NCI-H128 (cell line): ENCODE measurements around the gene PDE10A.
"Not testable (repeated sequence)": the region's sequence is repeated elsewhere in the genome, so short reads cannot be mapped to it uniquely, and the experiment has no call there.

ENCODE experiments used
- DNase-seq: peaks from one replicate; lab custom pipeline; 2025; ENCODE audit not compliant: unreplicated experiment; lab: John Stamatoyannopoulos, UW

Gene PDE10A

DNA sequence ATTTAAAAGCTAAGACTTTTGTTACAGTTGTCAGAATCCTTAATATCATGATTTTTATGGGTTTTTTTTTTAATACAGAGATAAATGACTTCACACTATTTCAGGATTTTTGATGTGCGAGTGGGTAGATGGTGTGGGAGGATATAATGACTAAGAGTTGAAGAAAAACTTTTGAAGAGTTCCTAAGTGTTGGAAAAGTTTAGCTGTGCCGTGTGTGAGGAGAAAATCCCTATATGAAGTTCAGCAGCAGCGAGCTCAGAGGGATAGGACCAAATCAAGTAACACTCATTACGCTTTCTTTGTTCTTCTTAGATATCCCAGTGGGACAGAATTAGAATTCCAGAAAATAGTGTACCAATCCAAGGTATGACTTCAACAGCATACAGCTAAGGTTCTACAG is 34.1 kb downstream of the PDE10A start:
- DNase-seq: no peak

DNA sequence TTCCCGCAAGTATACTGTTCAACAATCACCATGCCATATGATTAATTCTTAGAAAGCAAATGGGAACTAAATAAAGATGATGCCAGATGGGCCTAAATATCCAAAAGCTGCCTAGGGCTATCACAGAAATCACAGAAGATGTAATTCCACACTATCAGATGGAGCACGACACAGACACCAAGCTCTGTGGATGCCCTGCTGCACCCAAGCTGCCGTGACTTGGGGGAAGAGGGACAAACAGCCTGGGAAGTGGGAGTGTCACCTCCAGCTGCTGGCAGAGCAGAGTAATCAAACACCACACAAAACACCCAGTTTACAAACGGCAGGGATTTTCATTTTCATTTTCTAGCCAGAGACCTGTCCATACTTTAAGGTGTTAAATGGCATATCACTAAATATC is 35.7 kb downstream of the PDE10A start:
- no peak for DNase-seq

DNA sequence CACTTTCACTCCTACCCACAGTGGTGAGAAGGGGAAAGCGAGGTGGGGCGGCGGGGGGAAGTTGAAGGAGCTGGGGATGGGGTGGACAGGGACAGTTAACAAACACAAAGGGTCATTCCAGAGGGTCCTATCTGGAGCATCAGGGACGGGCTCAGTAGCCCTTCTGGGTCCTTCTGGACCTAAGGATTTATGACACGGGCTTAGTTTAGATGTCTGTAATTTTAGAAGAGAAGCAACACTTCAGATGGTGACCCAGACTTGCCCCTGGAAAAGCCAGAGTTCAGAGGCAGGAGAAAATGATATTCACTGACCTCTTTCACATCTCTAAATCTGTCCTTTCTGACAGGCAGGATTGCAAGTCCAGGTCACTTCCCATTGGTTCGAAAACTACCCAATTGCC is 36.3 kb downstream of the PDE10A start:
- no peak for DNase-seq

DNA sequence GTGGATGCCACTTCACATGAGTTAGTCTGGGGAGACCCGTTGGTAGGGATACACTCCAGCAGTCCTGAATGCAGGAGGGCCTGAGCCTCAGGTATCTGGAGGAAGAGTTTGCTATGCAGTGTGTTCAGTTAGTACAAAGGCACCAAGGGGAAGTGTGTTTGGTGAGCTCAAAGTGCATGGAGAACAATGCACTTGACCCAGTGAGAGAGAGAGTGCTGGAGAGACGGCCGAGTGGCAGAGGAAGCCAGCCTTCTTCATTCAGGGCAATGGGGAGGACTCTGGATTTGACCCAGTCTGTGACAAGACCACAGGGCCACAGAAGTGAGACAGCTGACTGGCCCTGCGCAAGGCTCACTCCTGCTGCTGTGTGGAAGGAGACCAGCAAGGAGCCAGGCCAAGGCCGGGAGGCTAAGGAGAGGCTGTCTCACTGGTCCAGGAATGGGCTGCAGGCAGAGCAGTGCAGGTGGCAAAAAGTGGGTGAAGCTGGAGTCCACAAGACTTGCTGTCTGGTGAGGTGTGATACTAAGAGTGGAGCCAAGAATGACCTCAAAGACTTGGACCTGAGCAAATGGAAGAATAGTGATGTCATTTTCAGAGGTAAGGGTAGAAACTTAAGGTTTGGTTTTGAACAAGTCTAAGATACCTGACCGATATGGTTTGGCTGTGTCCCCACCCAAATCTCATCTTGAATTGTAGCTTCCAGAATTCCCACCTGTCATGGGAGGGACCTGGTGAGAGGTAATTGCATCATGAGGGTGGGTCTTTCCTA is 38.0 kb downstream of the PDE10A start:
- no peak for DNase-seq

DNA sequence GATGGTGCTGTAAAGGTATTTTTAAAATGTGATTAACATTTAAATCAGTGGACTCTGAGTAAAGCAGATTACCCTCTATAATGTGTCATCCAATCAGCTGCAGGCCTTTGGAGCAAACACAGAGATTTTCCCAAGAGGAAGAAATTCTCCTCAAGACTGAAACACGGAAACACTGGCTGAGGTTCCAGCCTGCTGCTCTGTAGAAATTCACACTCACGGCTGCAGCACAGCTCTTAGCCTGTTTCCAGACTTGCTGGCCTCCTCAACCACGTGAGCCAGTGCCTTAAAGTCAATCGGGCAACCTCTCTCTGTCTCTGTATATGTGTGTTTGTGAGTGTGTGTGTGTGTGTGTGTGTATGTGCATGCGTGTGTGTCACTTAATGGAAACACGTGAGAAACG is 41.1 kb downstream of the PDE10A start:
- no peak for DNase-seq

DNA sequence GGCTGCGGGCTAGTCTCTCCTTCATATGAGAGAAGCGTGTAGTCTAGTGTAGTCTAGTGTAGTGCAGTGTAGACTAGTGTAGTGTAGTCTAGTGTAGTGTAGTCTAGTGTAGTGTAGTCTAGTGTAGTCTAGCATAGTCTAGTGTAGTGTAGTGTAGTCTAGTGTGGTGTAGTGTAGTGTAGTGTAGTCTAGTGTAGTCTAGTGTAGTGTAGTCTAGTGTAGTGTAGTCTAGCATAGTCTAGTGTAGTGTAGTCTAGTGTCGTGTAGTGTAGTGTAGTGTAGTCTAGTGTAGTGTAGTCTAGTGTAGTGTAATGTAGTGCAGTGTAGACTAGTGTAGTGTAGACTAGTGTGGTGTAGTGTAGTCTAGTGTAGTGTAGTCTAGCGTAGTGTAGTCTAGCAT is 44.1 kb downstream of the PDE10A start:
- DNase-seq: not testable (repeated sequence)

DNA sequence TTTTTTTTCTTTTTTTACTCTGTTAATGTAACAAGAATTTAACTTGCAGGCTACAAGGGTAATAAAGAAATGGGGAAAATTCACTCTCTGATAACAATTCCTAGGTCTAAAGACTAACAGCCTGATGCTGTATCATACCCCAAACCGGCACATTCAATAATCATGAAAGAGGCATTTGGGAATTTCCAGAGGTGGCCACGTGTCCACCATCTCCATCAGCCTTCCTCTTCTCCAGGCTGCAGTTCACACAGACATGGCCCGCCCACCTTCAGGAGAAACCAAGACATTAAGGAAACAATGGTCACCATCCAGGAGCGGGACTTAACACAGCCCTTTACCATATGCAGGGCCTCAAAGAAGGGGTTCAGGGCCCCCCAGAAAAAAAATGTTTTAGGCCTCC is 44.8 kb downstream of the PDE10A start:
- no peak for DNase-seq

DNA sequence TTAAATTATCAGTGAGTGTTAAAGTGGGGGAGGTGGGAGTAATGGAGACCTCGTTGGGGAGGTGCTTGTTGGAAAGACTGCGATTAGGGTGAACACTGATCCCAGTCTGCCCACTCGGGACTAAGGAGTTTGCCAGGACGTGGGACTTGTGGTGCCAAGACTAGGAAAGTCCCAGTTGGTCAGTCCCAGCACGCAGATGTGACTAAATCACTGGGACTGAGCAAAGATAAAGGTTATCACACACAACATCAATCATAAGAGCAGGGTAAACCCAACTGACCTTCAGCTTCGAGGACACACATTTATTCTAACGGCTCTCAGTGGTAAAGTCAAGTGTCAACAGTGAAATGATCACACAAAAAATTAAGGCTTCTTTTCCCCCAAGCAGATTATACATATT is 45.5 kb downstream of the PDE10A start:
- DNase-seq: no peak

DNA sequence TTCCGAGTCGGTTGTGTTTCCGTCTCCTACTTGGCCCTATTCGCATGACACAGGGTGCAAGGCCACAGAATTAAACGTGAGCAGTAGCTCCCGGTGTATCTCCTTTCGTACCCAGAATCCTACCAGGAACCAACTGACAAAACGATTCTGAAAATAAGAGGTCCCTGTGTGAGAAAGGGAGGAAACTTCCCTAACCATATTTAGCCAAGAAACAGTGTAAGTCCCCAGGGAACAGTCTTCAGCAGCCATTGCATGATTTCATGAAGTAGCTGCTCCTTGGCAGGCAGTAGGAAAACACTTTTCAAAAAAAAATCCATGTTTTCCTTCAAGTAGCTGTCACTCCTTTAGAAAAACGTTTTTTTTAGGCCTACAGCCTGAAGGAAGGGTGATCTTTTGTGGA is 46.9 kb downstream of the PDE10A start:
- no peak for DNase-seq

DNA sequence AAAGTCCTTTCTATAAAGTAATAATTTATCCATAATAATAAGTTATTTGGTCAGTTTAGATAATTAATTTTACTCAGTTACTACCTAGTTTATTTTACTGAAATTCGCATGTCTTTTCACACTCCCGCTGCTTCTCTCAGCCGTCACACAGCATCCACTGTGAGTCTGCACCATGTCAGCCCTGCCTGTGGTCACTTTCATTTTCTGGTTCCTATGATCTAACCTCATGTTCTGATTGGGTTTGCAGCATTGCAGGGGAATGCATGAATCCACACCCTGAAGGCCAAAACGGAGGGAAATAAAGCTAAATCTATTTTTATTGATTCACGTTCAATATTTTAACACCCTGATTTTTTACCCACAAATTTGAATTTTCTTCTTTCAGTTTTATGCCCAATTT is 47.4 kb downstream of the PDE10A start:
- no peak for DNase-seq

DNA sequence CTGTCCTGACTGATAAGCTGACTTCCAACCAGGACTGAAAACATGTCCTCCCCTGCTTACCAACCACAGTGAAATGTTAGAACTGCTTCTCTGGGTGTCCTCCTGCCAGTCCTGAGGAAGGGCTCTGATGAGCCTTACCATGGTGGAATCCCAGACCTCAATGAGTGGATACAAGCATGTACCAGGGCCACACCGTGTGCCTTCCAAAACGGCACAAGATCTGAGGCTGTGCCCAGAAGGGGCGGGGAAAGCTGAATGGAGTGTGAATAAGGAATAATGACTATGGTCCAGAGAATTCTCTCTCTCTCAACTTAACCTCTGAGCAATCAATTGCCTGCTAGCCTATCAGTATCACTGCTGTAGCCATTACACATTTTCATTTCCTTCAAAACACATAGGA is 51.7 kb downstream of the PDE10A start:
- DNase-seq: no peak

DNA sequence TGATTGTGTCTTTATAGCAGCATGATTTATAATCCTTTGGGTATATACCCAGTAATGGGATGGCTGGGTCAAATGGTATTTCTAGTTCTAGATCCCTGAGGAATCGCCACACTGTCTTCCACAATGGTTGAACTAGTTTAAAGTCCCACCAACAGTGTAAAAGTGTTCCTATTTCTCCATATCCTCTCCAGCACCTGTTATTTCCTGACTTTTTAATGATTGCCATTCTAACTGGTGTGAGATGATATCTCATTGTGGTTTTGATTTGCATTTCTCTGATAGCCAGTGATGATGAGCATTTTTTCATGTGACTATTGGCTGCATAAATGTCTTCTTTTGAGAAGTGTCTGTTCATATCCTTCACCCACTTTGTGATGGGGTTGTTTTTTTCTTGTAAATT is 54.5 kb downstream of the PDE10A start:
- DNase-seq: not testable (repeated sequence)

DNA sequence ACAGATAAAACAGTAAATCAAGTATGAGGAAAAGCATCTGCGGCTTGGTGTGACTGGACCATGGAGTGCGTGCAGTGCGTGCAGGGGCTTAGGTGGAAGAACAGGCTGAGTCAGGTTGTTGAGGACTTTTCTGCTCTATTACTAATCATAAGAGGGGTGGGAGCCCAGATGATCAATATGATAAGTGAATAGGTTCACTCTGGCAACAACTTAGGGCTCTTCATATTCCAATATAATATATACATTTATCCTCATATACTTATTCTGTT is 56.4 kb downstream of the PDE10A start:
- DNase-seq: no peak

DNA sequence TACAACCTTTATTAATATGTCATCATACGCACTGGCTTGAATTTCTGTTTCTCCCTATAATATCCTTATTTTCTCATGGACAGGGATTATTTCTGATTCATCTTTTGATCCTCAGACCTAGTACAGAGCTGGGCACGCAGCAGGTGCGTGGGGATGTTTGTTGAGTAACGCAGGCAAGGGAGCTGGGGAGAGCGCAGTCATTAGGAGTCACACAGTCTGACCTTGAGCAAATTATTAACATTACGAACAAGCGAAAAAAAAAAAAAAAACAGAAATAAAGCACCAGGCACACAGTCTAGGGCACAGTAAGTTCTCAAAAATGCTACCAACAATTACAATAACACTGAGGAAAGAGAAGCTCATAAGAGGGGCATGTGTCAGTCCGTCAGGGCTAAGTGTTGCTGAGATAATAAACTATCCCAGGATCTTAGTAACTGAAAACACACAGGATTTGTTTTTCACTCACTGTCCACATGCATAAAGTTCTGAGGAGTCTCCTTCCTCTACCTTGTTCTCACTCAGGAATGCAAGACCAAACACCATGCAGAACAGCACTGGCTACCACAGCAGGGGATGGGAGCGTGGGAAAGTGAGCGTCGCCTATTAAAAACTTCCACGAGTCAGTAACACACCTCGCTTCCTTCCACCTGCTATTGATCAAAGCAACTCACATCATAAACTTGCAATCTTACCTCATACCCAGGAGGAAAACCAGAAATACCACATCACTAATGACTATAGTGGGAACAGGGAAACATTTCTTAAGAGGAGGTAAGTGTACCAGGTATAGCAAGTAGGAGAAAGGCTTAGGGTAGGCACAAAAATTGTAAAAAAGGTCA is 56.9 kb downstream of the PDE10A start:
- no peak for DNase-seq

DNA sequence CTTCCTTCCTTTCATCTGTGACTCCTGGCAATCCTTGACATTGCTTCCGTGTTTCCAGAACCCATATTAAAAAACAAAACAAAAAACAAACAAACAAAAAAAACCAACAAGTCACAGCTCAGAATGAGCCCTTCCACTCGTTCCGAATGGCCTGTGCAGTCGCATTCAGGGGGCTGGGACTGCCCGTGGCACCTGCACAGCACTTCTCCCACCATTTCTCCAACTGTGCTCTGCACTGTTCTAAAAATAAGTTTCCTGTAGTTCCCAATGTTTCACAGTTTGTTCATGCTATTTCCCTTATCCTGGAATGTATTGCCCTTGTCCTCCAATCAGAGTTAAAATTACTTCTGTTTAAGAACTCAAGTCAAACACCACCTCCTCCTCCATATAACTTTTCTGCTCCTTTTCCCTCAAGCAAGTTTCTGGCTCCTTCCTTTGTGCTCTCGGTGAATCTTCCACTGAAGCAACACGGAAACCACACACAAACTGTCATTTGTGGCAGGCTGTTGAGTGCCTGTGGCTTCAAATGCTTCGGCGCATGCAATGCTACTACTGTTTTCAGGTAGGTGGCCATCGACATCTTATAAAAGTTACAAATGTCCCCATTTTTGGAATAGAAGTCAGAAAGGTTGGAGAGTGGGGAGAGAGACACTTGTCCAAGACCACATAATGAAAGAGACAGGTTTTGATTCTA is 57.7 kb downstream of the PDE10A start:
- no peak for DNase-seq

DNA sequence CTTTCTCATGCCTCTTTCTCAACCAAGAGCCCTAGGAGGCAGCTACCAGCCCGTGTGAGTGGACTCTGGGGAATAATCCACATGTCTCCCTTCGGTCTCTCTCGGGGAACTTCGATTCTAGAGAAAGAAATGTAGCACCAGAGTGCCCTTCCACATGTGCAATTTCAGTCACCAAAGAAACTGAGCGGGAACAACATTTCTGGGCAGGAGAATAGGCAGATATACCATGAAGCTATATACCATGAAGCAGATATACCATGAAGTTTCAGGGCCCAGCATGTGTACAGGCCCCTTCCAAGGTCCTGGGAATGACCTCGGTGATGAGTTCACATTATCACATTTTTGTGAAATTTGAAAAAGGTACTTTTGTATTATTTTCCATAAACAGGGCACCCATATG is 60.8 kb downstream of the PDE10A start:
- DNase-seq: no peak

DNA sequence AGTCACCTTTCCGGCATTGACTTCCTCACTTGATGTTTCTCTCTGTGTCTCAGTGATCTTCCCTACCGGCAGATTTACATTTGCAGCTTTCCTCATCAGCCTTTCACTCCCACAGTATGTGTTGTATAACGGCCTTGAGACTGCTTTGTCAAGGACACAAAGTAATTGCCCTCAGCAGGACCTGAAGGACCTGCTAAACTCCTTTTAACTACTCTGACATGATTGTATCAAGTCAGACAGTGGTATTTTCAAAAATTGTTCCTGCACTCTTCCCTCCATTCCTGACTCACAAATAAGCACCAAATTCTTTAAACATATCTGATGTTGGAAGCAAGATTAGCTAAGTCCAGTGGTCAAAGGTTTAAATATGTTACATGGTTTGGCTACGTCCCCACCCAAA is 62.4 kb downstream of the PDE10A start:
- DNase-seq: no peak

DNA sequence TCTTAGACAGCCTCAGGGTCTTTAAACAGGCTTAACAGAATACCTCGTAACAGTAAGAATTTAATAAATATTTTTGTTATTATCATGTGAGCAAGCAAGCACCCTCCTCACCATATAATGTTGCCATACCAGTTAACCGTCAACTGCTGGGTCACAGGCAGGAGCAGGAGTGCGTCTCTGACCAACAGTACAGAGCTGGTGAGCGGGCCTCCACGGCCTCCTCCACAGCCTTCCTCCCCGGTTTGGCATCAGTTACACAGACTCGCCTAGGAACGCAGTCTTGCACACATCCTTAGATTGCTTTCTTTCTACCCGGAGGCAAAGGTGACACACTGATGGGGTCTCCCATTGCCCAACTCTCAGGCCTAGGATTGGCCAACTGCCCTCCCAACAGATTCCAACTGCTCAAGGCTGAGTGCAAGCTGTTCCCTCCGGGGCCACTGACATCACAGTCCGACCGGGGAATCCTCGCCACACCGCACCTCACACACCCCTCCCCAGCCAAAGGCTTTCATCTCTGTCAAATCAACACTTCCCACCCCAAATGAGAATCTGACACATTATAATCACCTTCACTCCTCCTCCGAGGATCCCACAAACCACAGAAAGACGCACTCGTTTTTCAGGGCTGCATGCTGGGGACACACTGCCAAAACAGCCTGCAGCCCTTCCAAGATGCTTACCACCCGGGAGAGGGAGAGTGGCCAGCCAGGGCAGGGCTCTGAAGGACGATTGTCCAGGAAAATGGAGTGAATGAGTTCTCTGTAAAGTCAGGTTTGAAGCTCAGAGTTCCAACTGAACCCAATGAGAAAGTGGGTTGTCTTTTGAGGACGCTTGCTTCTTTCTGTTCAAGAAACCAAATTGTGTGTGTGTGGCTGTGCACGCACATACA is 63.2 kb downstream of the PDE10A start:
- DNase-seq: no peak

DNA sequence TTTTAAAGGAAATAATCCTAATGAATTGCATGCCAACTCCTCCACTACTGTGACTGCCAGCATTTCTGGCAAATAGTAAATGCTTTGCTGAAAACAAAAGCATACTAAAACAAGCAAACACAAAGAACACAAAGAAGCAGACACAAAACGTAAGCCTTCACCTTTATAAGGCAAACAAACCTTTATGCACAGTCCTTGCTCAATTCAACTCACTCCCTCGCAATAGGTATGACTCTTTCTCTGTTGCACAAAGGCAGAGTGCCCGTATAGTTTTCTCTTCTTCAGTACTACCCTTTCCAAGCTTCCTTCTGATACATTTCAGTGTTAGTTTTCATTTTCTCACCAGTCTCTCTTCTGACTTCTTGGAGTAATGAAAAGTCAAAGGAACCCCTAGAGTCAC is 63.9 kb downstream of the PDE10A start:
- no peak for DNase-seq

DNA sequence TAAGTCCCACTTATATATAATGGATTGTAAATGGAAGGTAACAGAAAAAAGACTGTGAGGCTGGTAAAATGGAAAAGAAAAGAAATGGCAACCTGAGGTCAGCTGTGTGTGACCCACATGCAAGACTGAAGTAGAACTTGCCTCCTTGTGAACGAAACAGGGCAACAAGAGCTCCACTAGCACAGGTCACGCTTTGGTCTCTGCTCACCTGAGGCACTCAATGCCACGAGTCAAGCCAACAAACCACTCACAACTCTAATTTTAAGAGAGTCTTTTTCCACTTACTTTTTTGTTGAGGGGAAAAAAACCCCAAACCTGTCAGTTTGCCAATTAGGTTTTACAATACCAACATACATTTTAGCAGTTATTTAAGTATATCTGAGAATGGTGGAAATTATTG is 65.2 kb downstream of the PDE10A start:
- DNase-seq: no peak
